ENCODE data around the gene LRP1B. TPM values are rescaled to one million over a fixed set of nuclear protein-coding genes. Genes with fewer than 3 reads are reported as not detected.
"Not testable (repeated sequence)": the region's sequence is repeated elsewhere in the genome, so short reads cannot be mapped to it uniquely, and the experiment has no call there.

The LRP1B gene
- total RNA-seq, 1 experiment from 2014 or later: 0.17 TPM

DNA sequence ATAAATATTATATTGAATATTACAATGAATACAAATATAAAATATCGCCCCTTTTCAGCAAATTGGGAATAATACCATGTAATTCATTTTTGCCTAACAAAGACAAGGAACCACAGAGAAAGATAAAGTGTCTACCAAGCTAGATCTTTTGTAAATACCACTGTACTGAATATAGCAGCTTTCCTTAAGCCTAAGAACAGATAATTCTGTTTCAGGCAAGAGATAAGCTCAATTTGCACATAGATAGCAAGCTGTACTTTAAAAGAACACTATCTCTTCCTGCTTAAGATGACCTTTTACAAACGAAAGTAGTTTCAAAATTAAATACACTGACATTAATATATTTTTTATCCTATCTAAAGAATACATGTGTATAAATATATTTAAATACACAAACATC, 43.2 kb downstream of the LRP1B start:
- H3K4me3 ChIP-seq (ENCODE audit: insufficient read depth, low read depth, low read length); H3K27me3 ChIP-seq (ENCODE audit: control insufficient read depth, insufficient read depth, low read length); H3K36me3 ChIP-seq (replicated peaks; ENCODE audit: control insufficient read depth, insufficient read depth, low read length); DNase-seq: not testable (repeated sequence)

DNA sequence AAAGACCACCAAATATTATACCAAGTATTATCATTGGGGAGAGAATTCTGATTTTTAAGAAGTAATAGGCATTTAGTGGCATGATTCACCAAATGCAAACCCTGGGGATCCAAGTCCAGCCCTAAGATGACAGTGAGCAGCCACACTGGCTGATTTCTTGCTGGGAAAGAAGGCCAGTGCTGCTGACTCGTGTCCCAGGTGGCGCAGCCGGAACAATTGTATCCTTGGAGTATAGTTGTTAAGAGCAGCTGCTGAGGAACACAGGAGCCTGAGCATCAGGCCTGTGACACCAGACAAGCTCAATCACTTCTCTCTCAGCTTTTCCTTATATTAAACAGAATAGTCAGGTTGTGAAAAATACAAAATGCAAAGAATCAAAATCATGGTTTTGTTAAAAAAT, 48.4 kb downstream of the LRP1B start:
- DNase-seq: no peak
- H3K36me3 ChIP-seq (replicated peaks; ENCODE audit: control insufficient read depth, insufficient read depth, low read length): no peaks in the 10 kb centered on the region
- H3K4me3 ChIP-seq (ENCODE audit: insufficient read depth, low read depth, low read length): no peak overlapping the region
- no peaks in the 10 kb centered on the region for H3K27me3 ChIP-seq (ENCODE audit: control insufficient read depth, insufficient read depth, low read length)

DNA sequence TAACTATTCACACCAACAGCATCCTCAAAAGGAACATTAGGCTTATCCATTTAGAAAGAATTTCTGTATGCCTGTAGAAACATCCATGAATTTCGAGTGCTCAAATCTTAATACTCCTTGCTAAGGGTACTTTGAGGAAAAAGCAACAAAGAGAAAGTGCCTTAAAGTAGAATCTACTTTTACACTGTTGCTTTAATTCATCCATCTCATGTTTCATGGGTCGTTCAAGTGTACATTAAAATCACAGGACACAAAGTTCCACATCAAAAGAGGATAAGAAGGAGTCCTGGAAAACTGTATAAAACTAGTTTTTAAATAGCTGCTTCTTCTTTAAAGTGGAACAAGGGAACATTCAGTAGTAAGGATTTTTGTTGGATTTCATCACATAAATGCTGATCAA, 54.5 kb downstream of the LRP1B start:
- DNase-seq: no peak
- H3K36me3 ChIP-seq (replicated peaks; ENCODE audit: control insufficient read depth, insufficient read depth, low read length): no peaks in the 10 kb centered on the region
- H3K4me3 ChIP-seq (ENCODE audit: insufficient read depth, low read depth, low read length): no peak overlapping the region
- H3K27me3 ChIP-seq (ENCODE audit: control insufficient read depth, insufficient read depth, low read length): no peaks in the 10 kb centered on the region

DNA sequence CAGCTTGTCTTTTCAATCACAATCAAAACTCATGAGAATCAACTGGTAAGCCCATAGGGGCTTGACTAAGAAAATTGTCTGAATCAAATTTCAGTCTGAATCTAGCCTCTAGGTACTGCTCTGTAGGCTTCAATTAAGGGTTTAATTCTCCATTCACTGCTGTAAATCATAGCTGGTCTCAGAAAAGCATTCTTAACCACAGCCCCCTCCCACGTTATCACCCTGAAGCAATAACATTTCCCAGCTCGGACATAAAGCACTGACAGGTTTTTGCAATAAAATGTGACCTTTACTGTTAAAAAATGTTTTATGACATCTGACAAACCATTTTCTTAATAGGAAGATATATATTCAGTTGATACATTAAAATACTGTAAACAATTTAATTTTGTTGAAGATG, 55.0 kb downstream of the LRP1B start:
- Histone ChIP-seq H3K27me3 (ENCODE audit: control insufficient read depth, insufficient read depth, low read length) (no peaks in the 10 kb centered on the region), H3K36me3 (replicated peaks; ENCODE audit: control insufficient read depth, insufficient read depth, low read length) (no peaks in the 10 kb centered on the region), H3K4me3 (ENCODE audit: insufficient read depth, low read depth, low read length) (no peak overlapping the region)
- DNase-seq: no peak

DNA sequence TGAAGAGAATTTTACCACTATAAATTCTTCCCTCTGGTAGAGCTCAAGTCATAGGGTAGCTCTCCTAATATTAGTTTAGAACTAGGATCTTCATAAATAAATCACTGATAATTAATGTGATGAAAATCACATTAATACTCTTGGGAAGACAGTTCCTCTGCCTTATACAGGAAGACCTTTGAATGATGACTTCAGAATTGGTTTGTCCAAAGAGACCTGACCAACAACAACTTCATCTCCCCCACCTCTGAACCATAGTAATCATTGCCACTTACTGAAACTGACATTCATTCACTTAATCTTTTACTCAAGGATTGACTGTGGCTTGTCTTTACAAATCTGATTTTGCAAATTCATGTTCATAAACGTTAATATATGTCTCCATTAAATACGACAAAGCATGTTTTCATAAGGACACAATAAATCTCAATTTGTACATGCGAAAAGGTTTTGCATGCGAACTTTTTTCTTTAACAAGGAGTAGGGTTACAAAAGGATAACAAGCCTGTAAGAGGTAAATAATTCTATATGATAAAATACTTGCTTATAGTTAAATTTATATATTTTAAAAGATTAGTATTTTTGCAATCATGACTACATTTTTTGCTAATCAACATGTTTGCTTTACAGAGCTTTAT, 61.4 kb downstream of the LRP1B start:
- Histone ChIP-seq H3K27me3 (ENCODE audit: control insufficient read depth, insufficient read depth, low read length) (no peaks in the 10 kb centered on the region), H3K36me3 (replicated peaks; ENCODE audit: control insufficient read depth, insufficient read depth, low read length) (no peaks in the 10 kb centered on the region), H3K4me3 (ENCODE audit: insufficient read depth, low read depth, low read length) (no peak overlapping the region)
- DNase-seq: no peak

DNA sequence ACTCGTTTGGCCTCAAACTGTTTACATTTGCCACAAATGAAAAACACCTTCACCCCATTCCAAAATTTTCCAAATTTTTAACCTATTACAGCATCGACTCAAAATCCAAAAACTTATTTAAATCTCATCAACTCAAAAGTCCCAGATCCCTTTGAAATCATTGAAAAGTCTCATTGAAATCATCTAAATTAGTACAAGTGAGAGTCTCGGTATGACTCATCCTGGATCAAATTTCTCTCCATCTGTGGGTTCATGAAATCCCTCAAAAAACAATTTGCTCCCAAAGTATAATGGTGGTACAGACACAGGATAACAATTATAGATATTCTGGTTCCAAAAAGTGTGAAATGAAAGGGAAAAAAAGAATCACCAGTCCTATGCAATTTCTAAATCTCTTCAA, 65.1 kb downstream of the LRP1B start:
- Histone ChIP-seq H3K36me3 (replicated peaks; ENCODE audit: control insufficient read depth, insufficient read depth, low read length) (no peaks in the 10 kb centered on the region), H3K4me3 (ENCODE audit: insufficient read depth, low read depth, low read length) (no peak overlapping the region), H3K27me3 (ENCODE audit: control insufficient read depth, insufficient read depth, low read length) (no peaks in the 10 kb centered on the region)
- DNase-seq: no peak

DNA sequence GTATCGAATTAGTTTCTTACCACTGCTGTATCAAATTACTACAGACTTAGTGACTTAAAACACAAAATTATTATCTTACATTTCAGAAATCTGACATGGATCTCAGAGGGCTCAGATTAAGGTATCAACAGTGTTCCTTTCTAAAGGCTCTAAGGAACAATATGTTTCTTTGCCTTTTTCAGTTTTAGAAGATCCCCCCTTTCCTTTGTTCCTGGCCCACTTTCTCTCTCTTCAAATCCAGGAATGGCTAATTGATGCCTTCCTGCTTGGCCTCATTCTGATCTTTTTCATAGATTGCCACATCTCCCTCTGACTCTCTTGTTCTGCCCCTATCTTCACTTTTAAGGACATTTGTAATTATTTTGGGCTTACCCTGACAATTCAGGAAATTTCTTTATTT, 65.7 kb downstream of the LRP1B start:
- DNase-seq: no peak
- Histone ChIP-seq H3K36me3 (replicated peaks; ENCODE audit: control insufficient read depth, insufficient read depth, low read length) (no peaks in the 10 kb centered on the region), H3K4me3 (ENCODE audit: insufficient read depth, low read depth, low read length) (no peak overlapping the region), H3K27me3 (ENCODE audit: control insufficient read depth, insufficient read depth, low read length) (no peaks in the 10 kb centered on the region)

DNA sequence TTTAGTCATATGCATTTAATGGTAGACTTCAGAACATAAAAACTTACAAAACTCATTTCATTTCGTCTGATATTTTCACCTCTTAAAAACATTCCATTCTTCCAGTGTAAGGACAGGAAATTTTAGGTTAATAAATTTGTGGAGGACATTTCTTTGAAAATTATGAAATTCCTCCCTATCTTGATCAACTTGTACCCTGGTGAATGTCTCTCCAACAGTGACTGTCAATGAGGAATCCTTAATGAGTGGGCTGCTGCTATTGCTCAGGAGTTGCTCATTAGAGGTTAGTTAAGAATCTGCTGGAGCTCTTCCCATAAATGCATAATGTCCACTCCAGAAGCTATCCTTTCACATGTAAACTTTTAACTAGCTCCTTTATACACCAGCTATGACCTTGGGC, 69.1 kb downstream of the LRP1B start:
- H3K27me3 ChIP-seq (ENCODE audit: control insufficient read depth, insufficient read depth, low read length): no peaks in the 10 kb centered on the region
- no peak for DNase-seq
- H3K4me3 ChIP-seq (ENCODE audit: insufficient read depth, low read depth, low read length): no peak overlapping the region
- no peaks in the 10 kb centered on the region for H3K36me3 ChIP-seq (replicated peaks; ENCODE audit: control insufficient read depth, insufficient read depth, low read length)

DNA sequence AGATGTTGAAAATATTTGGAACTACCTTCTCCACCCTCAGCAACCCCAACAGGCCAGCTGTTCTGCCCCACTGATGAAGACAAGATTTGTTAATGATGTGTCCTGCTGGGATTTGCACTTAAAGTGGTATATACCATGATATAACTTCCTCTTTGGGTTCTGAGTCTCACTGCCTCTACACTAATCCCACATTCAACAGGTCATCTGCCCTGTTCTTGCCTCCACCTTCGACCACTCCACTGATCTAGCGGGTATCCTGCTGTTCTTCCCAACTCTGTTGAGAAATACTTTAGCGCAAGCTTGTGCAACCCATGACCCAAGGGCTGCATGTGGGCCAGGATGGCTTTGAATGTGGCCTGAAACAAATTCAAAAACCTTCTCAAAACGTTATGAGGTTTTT, 72.7 kb downstream of the LRP1B start:
- Histone ChIP-seq H3K36me3 (replicated peaks; ENCODE audit: control insufficient read depth, insufficient read depth, low read length) (no peaks in the 10 kb centered on the region), H3K4me3 (ENCODE audit: insufficient read depth, low read depth, low read length) (no peak overlapping the region), H3K27me3 (ENCODE audit: control insufficient read depth, insufficient read depth, low read length) (no peaks in the 10 kb centered on the region)
- DNase-seq: no peak

DNA sequence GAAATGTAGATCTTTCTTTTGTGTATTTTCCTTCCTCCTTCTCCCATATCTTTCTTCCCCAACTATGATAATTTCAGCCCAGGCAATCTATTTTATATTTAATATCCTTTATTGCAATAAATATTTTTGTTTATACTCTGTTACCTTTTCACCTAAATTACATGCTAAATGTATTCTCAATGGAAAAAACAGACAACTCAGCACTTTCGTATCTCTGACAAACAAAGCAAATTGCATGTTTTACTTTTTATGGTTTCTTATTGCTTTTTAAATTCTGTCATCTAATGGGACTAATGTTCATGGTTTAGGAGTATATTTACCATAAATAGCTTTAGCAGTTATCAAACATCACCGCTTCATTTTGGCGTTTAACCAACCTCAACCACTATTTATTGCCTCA, 74.0 kb downstream of the LRP1B start:
- H3K4me3 ChIP-seq (ENCODE audit: insufficient read depth, low read depth, low read length): no peak overlapping the region
- no peaks in the 10 kb centered on the region for H3K27me3 ChIP-seq (ENCODE audit: control insufficient read depth, insufficient read depth, low read length)
- H3K36me3 ChIP-seq (replicated peaks; ENCODE audit: control insufficient read depth, insufficient read depth, low read length): no peaks in the 10 kb centered on the region
- DNase-seq: no peak

DNA sequence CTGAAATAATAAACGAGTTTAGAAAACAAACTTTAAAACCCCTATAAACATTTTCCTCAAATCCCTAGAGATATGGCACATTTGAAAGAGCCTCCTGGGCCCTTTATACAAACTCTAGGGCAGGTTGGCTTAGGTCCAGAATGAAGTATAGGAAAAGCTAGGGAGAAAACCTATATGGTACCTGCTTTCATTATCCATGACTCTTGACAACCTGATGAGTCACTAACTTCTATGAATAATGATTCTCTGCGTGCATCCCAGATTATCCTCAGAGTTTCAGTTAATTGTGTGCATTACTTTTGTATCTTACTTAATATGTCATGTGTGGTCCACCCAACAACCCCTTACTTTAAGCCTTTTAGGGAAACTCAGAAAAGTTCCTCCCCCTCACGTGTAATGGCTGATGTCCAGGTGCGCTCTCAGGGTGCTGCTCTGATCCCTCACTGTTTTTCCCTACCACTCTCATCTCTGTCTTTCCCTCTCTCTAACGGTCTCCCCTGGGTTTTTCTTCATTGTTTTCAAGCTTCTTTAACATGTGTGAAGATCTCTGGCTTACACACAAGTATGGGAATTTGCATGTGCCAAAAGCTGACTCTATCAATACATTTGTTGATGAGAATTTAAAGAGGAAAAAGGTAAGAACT, 78.5 kb downstream of the LRP1B start:
- DNase-seq: peak; percentile 0
- Histone ChIP-seq H3K27me3 (ENCODE audit: control insufficient read depth, insufficient read depth, low read length) (no peaks in the 10 kb centered on the region), H3K4me3 (ENCODE audit: insufficient read depth, low read depth, low read length) (no peak overlapping the region), H3K36me3 (replicated peaks; ENCODE audit: control insufficient read depth, insufficient read depth, low read length) (no peaks in the 10 kb centered on the region)

DNA sequence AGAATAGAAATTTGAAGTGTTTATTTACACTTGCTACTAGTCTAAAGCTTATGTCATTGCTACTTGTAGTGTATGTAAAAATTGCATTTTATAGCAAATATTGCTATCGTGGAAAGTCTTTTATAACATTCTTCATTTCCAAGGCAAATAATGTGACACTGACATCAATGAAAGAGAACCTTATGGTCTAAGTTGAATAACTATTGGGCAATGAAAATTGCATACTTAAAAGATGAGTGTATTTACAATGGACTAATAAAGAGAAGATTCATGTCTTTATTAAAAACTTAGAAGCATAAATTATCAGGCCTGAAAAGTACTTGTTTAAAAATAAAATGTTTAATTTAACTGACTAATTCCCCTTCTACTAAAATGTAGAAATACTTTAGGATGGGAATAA, 82.2 kb downstream of the LRP1B start:
- no peak for DNase-seq
- Histone ChIP-seq H3K4me3 (ENCODE audit: insufficient read depth, low read depth, low read length) (no peak overlapping the region), H3K27me3 (ENCODE audit: control insufficient read depth, insufficient read depth, low read length) (no peaks in the 10 kb centered on the region), H3K36me3 (replicated peaks; ENCODE audit: control insufficient read depth, insufficient read depth, low read length) (no peaks in the 10 kb centered on the region)

DNA sequence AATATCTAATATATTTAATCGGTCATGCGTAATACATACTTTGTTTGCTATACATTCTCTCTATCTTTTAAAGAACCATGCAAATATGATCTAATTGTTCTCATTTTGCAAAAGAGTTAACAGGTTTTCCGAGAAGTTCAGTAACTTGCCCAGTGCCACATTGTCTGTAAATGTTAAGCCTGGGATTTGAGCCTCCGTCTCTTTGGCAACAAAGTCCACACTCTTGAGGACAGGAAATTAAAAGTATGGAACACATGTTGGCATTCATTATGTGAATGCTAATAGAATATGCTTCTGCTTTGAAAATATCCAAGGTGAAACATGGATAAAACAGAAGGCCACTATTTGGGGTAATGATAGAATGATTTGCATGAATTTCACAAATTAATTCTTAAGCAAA, 85.2 kb downstream of the LRP1B start:
- no peak overlapping the region for H3K4me3 ChIP-seq (ENCODE audit: insufficient read depth, low read depth, low read length)
- no peaks in the 10 kb centered on the region for H3K36me3 ChIP-seq (replicated peaks; ENCODE audit: control insufficient read depth, insufficient read depth, low read length)
- H3K27me3 ChIP-seq (ENCODE audit: control insufficient read depth, insufficient read depth, low read length): no peaks in the 10 kb centered on the region
- no peak for DNase-seq

DNA sequence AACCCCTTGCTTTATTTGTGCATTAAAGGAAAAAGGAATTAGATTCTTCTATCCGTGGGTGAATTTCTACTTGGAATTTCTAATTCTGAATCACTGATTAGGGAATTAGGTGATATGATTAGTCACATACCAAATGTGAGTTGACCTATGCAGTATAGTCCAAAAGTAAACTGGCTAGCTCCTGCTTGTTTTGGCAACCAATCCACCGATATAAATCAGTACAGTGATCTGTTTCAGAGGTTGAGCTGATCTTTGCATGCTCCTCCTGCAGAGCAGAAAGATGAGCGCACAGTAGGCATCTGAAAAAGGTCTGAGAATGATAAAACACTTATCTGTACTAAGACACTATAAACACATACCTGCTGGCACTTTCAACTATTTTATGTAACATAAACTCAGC, 86.6 kb downstream of the LRP1B start:
- Histone ChIP-seq H3K4me3 (ENCODE audit: insufficient read depth, low read depth, low read length) (no peak overlapping the region), H3K27me3 (ENCODE audit: control insufficient read depth, insufficient read depth, low read length) (no peaks in the 10 kb centered on the region), H3K36me3 (replicated peaks; ENCODE audit: control insufficient read depth, insufficient read depth, low read length) (no peaks in the 10 kb centered on the region)
- no peak for DNase-seq

DNA sequence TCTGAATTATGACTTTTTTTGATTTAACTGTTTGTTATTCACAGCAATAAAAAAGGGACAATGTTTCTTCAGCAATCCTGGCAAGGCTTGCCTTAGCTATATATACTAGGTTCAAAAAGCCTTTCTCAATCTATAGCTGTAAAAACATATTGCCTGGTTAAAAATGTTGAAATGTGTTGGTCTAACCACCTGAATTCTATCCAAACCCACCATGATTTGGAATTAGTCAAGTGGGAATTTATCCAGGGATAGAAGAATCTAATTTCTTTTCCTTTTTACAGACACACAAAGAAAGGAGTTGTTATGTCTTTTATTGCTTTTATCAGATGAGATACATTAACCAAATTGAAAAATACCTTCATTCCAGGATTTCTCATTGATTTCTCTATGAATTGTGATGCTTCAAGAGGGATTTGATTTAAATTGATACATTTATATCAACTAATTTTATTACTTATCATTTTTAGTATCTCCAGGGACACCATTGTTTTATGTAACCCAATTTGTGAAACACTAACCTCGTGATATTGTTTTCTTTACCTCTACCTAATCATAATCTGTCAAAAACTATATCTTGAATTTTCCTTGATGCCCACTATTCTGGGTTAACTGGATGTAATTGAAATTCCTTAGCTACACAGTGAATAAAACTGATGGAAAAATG, 88.1 kb downstream of the LRP1B start:
- DNase-seq: no peak
- no peak overlapping the region for H3K4me3 ChIP-seq (ENCODE audit: insufficient read depth, low read depth, low read length)
- H3K36me3 ChIP-seq (replicated peaks; ENCODE audit: control insufficient read depth, insufficient read depth, low read length): no peaks in the 10 kb centered on the region
- H3K27me3 ChIP-seq (ENCODE audit: control insufficient read depth, insufficient read depth, low read length): no peaks in the 10 kb centered on the region

Measured in H7 (cell line).